NCI-H2227 (cell line): ENCODE data around the gene TRNP1.
A peak's percentile ranks its signal among the peaks of the same experiment; 100 is the strongest.

Source experiments
- DNase-seq: peaks from one replicate; lab custom pipeline; 2025; ENCODE audit not compliant: unreplicated experiment; lab: John Stamatoyannopoulos, UW

Gene TRNP1

DNA sequence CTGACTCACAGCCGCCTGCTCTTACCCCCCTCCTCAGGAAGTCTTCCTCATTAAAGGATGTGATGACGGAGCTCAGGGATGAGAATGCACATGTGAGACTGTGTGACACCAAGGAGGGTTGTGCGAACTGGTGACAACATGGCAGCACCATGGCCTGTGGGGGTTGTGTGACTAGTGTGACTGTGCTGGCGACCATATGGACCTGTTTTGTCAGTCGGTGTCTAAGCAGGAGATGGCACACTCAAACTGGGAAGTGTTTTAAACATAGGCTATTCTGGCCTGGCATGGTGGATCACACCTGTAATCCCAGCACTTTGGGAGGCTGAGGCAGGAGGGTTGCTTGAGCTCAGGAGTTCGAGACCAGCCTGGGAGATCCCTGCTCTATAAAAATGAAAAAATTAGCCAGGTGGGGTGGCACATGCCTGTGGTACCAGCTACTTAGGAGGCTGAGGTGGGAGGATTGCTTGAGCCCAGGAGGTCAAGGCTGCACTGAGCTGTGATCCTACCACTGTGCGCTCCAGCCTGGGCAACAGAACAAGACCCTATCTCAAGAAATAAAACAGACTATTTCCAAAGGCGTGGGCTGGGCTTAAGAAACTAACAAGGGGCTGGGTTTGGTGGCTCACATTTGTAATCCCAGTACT is 7.4 kb downstream of the TRNP1 start:
- DNase-seq: no peak

DNA sequence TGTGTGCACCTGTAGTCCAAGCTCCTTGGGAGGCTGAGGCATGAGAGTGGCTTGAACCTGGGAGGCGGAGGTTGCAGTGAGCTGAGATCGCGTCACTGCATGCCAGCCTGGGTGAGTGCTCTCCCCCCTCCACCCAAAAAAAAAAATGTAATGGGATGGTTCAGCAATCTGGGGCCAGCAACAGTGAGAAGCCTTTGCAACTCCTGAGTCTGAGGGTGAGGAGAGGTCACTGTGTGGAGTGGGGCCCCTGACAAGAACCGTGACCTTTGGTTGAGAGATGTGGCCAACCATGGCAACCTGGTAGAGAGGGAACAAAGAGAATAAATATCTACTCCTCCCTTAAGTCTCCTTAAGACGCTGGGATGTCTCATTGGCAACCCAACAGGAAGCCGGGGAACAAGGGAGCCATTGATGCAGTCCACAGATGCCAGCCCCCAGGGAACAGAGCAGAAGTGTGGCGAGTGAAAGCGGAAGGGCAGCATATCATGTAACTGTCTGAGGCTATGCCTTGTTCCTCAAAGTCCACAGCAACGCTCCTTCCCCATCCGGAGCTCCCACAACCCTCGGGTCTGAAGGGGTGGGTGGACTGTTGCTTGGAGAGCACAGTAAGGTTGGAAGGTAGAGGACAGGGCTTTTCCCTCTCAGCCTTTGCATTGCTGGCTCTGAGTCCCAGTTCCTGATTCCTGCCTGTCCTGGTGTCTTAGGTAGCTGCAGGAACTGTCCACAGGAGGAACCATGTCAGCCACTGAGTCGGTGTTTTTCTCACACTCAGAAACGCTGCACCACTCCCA is 8.3 kb downstream of the TRNP1 start:
- DNase-seq: no peak

DNA sequence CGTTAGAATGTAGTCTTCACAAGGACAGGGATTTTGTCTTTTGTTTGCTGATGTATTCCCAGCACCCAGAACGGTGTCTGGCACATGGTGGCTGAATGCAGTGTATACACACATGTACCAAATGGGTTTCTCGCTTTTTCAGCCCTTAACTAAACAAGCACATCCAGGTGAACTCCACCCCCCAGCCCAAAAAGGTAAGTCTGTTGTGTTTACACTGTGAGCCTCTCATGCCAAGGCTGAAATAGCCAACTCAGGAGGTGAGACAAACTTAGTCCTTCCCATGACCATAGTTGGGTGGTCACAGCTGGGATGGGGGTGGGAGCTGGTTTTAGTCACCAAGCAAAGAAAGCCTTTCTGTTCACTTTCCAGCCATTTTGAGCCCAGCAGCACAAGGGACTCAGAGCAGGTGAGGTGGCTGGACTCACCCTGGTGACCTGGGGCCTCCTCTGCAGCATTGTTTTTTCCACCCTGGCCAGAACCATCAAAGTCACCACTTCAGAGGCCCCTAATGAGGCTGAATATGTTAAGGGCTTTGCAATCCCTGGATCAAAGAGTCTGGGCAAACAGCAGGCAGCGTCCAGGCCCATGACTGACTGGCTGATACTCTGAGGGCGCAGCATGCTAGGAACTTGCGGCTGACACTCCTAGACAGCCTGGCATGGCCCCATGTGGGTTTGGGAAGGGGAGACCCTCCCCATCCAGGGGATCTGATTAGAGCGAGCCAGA is 10.4 kb downstream of the TRNP1 start:
- no peak for DNase-seq

DNA sequence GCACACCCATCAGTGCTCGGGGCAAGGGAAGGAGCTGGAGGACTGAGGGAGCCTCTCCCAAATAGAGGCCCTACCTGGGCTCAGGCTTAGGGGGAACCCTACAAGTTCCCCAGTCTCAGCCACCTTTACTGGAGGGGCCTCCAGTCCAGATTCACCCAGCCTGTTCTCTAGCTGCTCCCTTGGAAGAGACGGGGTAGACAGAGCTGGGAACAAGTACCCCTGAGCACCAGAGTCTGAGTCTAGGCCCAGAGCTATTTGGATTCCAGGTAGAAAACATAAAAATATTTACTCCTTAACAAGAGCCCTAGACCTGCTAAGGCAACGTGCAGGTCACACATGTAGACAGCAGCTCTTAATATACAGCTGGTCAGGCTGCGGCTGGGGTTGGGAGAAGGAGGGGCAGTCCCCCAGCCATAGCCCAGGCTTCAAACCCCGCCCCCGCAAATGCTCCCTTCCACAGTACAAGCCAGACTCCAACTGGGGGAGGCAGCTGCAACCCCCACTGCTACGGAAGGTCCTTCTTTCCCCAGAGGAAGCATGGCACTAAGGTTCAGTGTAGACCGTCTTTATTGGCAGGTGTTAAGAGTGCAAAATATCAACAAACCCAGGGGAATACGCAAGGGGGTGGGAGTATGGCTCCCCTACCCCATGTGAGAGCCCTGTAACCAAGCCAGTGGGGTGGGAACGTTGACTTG is 11.1 kb downstream of the TRNP1 start:
- peak; percentile 70 for DNase-seq

GRCh38 chr1:27005166-27005530 is 11.7 kb downstream of the TRNP1 start:
- no peak for DNase-seq

- no peak for DNase-seq
Measured at GRCh38 chr1:27005648-27006496, 12.4 kb downstream of the TRNP1 start.

DNA sequence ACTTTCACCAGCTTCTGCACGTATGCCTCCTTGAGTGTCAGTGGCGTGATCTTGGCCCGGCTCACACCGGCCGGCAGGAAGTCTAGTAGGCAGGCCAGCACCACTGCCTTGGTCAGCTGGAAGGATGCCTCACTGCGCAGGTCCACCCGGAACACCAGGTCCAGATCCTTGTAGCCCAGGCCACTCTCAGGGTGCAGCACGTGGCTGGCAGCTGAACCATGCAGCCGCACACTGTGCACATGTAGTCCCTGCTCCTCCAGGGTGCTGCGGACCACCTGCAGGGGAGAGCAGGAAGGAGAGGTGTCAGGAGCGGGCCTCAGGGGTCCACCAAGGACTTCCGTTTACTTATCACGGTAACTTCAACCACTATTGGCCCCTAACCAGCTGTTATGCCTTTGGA is 13.2 kb downstream of the TRNP1 start:
- no peak for DNase-seq

DNA sequence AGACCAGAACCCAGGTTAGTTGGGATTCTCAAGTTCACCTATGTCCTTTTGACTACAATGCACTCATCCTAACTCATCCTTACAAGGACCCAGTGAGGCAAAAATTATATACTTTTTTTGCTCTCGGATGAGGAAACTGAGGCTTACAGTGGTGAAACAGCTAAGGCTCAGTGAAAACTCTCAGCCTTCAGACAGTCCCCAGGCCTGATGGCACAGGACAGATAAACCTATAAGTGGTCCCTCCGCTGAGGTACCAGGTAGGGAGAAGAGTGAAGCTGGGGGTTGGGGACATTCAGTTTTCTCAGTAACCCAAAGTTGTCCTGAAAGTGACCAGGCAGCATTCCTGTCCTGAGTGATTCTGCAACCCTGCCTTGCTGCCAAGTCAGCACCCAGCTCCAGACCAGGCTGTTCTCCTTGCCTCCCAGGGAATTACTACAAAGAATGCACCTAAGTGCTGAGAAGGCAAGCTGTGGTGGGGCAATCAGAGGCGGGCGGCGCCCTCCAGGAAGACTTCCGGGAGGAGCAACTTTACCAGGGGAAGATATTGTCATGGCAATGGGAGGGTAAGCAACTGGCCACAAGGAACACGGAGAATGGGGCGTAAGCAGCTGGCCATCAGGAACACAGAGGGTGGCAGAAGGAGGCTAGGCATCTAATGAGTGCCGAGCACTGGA is 14.6 kb downstream of the TRNP1 start:
- DNase-seq: no peak

DNA sequence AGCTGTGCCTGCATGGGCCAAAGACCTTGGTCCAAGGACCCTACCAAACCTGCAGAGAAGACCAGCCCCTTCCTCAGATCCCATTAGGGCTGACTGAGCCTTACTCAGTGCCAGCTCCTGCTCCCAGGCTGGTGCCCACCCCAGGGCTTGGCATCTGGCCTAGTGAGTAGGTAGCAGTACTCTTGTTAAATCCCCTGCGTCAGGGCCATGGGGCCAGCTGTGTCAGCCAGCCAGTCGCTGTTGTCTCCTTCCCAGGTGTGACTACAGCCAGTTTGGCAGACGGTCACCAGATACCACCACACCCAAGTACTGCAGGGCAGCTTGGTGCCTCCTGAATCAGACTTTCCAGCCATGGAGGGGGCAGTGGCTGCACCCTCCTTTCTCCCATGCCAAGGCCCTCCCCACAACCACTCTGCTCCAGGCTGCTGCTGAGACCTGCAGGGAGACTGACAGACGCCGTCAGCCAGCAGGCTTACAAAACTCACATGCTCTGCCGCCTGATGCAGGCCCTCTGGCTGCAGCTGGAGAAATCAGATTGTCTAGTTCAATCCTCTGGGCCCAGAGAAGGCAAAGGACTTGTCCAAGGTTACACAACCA is 16.2 kb downstream of the TRNP1 start:
- no peak for DNase-seq

DNA sequence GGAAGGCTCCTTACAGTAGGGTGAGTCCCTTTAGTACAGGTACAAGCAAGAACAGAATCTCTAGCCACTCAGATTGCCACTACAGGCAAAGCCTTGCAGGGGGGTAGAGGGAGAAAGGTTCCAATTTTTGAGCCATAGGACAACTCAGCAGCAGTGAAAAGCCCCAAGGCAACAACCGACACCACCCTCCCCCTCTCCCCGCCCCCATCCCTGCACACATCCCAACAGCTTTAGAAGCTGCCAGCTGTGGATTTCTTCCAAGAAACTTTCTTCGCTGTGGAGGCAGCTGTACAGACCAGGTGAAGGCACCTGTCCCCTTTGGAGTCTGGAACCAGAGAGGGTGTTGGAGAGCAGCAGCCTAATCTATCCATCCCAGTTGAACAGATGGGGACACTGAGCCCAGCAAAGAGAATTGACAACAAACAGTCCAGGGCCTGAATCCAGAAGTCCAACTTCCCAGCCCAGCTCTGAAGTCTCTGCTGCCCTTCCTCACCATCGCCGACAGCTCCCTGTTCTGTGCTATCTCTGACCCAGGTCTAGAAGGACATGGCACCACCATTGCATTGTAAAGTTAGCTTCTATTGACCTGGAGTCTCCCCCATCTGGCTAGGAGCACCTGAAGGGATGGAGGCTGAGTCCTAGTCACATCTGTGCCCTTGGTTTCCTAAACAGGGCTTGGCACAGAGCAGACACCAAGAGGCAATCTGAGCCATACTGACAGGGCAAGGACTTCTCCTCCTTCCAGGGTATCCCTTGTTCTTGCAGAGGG is 16.9 kb downstream of the TRNP1 start:
- DNase-seq: no peak

DNA sequence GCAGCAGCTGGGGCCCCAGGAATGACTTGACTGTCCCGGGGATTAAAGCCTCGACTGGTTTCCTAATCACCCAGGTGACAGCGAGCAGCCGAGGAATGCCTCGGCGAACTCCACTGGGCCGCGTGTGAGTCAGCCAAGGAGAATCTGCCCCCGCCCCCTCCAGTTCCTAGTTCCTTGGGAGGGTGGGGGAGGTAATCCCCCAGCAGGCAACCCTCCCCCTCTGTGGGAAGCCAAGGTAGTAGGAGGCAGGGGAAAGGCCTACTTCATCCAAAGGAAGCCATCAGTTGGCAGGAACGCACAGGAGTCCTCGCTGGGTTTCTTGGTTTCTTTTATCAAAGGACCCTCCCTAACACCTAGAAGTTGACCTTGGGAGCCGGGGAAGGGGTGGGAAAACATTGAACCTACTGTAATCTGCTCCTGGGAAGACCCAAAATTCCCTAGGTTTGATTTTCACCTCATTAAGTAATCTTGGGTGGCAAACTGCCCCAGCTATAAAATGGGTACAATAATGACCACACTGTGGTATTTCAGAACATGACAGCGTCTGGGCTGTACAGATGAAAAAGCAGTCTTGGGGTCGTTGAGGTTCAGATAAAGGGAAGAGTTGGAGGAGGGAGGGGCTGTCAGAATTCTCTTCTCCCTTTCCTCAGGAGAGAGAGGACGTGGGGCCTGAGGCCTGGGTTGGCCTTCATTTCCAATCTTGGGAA is 17.7 kb downstream of the TRNP1 start:
- no peak for DNase-seq

GRCh38 chr1:27011976-27012563 is 18.6 kb downstream of the TRNP1 start:
- DNase-seq: no peak

DNA sequence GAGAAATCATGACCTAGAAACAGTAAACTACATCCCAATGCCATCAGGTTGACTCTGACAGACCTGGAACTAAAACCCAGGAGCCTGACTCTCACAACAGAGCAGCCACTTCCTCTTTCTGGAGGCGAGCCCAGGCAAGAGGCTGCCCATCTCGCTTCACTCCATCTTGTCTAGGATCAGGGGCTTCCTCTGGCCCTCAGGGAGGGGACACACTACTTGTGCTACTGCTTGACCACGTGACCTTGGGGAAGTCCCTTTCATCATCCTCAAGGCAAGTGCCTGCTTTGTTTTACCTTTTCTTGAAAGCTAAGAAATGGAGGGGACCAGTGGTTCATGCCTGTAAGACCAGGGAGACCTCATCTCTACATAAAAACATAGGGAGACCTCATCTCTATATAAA is 21.8 kb downstream of the TRNP1 start:
- no peak for DNase-seq

DNA sequence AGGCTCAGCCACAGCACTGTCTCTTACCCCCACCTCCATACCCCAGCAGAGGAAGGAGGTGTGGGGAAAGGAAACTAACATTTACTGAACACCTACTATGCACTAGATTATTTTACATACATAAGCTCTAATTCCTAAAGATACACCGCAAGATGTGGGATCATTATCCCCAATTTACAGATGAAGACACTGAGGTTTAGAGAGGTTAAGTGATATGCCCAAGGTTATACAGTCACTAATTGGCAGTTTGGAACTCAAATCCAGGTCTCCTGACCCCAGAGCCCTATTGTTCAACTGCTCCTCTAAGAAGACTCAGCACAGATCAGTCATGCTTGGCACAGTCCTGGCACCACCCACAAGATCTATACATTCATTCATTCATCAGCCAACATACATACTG is 22.9 kb downstream of the TRNP1 start:
- no peak for DNase-seq

DNA sequence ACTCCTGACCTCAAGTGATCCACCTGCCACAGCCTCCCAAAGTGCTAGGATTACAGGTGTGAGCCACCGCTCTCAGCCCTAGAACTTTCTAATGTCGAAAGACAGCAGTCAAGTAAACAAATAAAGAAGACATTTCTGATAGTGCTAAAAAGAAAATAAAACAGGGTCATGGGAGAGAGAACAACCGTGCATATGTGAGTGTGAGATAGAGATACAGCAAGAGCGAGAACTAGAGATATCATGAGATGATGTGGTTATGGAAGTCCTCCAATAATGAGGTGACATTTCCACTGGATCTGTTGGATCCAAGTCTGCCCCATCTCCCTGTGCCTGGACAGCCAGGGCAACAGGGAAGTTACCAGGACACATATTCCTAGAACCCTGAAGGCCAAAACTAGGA is 23.7 kb downstream of the TRNP1 start:
- no peak for DNase-seq

DNA sequence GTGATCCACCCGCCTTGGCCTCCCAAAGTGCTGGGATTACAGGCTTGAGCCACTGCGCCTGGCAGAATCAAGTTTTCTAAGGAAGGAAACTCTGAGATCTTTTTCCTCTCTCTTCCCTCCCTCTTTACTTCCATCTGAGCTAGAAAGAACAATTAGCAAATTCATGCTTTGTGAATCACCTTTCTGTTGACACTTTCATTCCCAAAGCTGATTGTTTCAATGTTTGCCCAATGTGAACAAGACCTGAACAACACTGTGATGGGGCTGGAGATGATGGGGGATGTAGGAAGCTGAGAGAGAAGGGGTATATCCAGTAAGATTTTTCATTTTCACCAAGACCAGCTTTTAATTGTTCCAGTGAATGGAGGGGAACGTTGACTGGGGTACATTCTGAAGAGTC is 24.8 kb downstream of the TRNP1 start:
- DNase-seq: no peak

- no peak for DNase-seq
Measured at GRCh38 chr1:27021354-27022031, 28.0 kb downstream of the TRNP1 start.
